Muscle of arm (tissue), 14 donors: ENCODE measurements around the gene RNF180. TPM values are rescaled to one million over a fixed set of nuclear protein-coding genes. Genes with fewer than 3 reads are reported as not detected.

Experiments
- DNase-seq: peaks from one replicate; pipeline ENCODE4 v3.0.0-alpha.2; 2013
- long read RNA-seq, 11 donors: transcript quantifications; one replicate each; lab custom pipeline, GENCODE V29; 2026
- polyA plus RNA-seq, 12 donors: library from polyadenylated mRNA; unstranded; fragments of 120-200 nt; gene quantifications; one replicate each; pipeline ENCODE4 v1.2.1, GENCODE V29; 2013; ENCODE audit not compliant: insufficient read length in 12 of 12

RNF180 gene
- 1 to 10 TPM in 10 of 12 donors, under 1 TPM in 1, not detected in 1; 0.91 to 3.7 (median 1.8) TPM for polyA plus RNA-seq
- long read RNA-seq, donor 1, full-length matches to known transcripts = 1 of 1 reads
- long read RNA-seq, donor 1, partial matches to known transcripts = 0 of 1 reads
- long read RNA-seq, donor 1, other reads (novel, unspliced or antisense) = 0 of 1 reads
- long read RNA-seq, donor 2 = 0 reads
- long read RNA-seq, donor 3 = 0 reads
- long read RNA-seq, donor 4 = 0 reads
- long read RNA-seq, donor 5 = 0 reads
- long read RNA-seq, donor 6 = 0 reads
- long read RNA-seq, donor 7 = 0 reads
- long read RNA-seq, donor 8 = 0 reads
- long read RNA-seq, donor 9 = 0 reads
- long read RNA-seq, donor 10 = 0 reads
- long read RNA-seq, donor 11 = 0 reads

- no peak for DNase-seq
Observed at GRCh38 chr5:64165500-64166200, at the start of gene RNF180. Gene RNF180, plus strand, starts transcription at chr5:64165843. Its CDS starts 34,965 bp downstream, at chr5:64200808.

- DNase-seq = no peak
Observed at GRCh38 chr5:64125521-64125920, 40.1 kb upstream of the RNF180 start.

GRCh38 chr5:64126202-64126741 lies 39.4 kb upstream of the RNF180 start:
- DNase-seq = no peak

GRCh38 chr5:64140018-64140417 lies 25.6 kb upstream of the RNF180 start:
- no peak for DNase-seq

GRCh38 chr5:64144425-64145215 lies 21.0 kb upstream of the RNF180 start:
- no peak for DNase-seq

- DNase-seq = peak; percentile 19
Observed at GRCh38 chr5:64145216-64145895, 20.3 kb upstream of the RNF180 start.

- no peak for DNase-seq
Observed at GRCh38 chr5:64147379-64147778, 18.3 kb upstream of the RNF180 start.

- DNase-seq = peak; percentile 43
Observed at GRCh38 chr5:64147849-64148441, 17.7 kb upstream of the RNF180 start.

- DNase-seq = no peak
Observed at GRCh38 chr5:64149268-64149667, 16.4 kb upstream of the RNF180 start.

GRCh38 chr5:64149857-64150521 lies 15.7 kb upstream of the RNF180 start:
- no peak for DNase-seq

GRCh38 chr5:64156261-64156660 lies 9.4 kb upstream of the RNF180 start:
- no peak for DNase-seq

GRCh38 chr5:64158827-64159226 lies 6.8 kb upstream of the RNF180 start:
- DNase-seq = no peak

- DNase-seq = no peak
Observed at GRCh38 chr5:64160201-64160600, 5.4 kb upstream of the RNF180 start.

- no peak for DNase-seq
Observed at GRCh38 chr5:64161420-64161819, 4.2 kb upstream of the RNF180 start.

GRCh38 chr5:64163135-64163534 lies 2.5 kb upstream of the RNF180 start:
- no peak for DNase-seq

- no peak for DNase-seq
Observed at GRCh38 chr5:64163746-64164145, 1.9 kb upstream of the RNF180 start.

- DNase-seq = no peak
Observed at GRCh38 chr5:64164166-64164565, 1.5 kb upstream of the RNF180 start.

GRCh38 chr5:64165160-64165499 lies 513 bp upstream of the RNF180 start:
- no peak for DNase-seq

GRCh38 chr5:64166201-64166959 lies 737 bp downstream of the RNF180 start:
- DNase-seq = no peak

GRCh38 chr5:64176301-64176700 lies 10.7 kb downstream of the RNF180 start:
- DNase-seq = no peak
